Activated effector memory CD4-positive, alpha-beta T cell treated with anti-CD3 and anti-CD28 coated beads, Interleukin-2, amount 50 U/mL, for 16 hours (primary cell): Measurements from ENCODE around the gene ARHGEF25.
A peak's percentile ranks its signal among the peaks of the same experiment; 100 is the strongest.

Experiments
- DNase-seq: peaks from one replicate; pipeline ENCODE4 v3.0.0-alpha.2; 2020

The ARHGEF25 gene

DNA sequence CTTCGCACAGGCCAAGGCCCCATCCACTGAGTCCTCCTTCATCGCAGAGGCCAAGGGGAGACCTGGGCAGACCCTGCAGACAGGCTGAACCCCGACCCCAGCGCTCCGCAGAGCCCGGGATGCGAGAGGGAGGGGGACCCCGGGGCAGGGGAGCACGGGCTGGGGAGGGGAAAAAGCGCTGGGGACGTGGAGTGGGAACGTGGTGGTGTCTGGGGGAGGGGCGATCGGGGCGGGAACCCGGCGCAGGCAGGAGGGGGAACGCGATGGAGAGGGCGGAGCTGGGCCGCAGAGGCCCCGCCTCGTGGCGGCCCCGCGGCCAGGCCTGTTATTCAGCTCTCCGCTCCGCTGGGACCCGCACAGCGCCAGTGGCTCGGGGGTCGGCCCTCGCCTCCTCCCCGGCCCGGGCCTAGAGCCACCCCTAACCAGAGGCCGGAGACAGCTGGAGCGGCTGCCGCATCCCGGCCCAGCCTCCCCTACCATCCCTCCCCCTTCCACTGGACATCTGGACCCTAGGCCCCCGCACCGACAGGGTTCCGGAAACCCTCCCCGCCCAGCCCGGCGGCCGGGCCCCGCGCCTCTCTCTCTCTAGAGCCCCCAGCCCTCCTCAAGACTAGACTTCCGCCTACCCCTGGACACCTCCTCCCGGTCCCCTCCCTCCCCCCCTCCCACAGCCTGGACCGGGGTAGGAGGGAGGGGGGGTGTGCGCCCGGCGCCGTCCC lies at the start of gene ARHGEF25:
ARHGEF25 (plus strand) TSS at position 328 of the 719 bp plus-strand sequence. CDS start 460 bp downstream, outside the sequence.
- peak; percentile 79 for DNase-seq

DNA sequence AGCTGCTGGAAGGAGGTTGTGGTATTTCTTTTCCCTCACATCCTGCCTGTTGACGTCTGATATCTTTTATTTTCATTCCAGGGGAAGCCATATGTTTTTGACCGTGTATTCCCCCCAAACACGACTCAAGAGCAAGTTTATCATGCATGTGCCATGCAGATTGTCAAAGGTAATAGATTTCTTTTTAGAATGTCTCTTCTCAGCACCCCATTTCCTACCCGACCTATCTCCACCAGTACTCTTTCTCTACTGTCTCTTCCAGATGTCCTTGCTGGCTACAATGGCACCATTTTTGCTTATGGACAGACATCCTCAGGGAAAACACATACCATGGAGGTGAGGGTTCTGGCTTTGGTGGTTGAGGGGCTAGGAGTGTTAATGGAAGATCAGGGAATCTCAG lies 47.9 kb upstream of the ARHGEF25 start:
- no peak for DNase-seq

DNA sequence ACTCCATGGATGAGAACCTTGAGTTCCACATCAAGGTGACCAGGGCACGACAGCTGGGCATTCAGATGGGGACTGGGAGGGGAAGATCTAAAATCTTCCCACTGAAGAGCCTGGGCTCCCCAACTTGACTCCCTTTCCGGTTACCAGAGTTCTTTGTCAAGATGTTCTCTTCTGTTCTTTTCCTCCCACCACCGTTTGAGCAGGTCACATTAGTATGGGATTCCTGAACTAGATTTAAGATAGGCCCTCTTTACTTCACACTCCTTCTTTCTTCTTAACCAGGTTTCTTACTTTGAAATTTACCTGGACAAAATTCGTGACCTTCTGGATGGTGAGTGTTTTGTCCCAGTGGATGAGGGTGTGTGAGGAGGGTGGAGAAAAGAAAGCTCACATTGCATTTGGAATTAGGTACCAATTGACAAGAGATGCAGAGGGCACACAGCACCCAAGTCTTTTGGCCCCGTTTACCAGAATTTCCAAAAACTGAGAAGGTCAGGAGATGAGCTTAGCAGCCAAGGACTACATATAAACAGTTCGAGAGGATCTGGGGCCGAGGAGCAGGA lies 47.0 kb upstream of the ARHGEF25 start:
- DNase-seq: no peak

DNA sequence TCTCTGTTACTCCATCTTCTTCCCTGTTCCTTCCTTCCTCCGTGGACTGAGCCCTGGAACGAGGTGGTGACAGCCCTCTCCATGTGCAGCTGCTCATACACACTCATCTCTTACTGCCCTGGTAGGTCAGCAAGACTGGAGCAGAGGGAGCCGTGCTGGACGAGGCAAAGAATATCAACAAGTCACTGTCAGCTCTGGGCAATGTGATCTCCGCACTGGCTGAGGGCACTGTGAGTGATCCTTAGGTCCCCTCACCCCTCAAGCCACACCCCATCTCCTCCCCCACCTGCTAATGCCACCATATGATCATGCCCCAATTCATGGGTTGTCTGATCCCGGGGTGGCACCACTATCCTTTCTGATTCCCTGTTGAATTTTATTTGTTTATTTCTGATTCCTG lies 42.4 kb upstream of the ARHGEF25 start:
- DNase-seq: peak; percentile 16

DNA sequence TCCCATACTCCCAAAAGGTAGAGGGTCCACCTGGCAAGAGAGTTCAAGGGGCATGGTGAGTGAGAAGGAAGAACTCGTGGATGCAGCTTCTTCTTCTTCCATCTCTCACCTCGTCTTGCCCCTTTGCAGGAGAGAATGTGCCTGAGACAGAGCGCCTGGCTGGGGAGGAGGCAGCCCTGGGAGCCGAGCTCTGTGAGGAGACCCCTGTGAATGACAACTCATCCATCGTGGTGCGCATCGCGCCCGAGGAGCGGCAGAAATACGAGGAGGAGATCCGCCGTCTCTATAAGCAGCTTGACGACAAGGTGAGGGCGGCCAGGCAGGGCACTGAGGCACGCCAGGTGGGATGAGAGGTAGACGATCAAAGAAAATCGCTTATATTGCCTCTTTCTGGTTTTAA lies 41.4 kb upstream of the ARHGEF25 start:
- DNase-seq: peak; percentile 47

DNA sequence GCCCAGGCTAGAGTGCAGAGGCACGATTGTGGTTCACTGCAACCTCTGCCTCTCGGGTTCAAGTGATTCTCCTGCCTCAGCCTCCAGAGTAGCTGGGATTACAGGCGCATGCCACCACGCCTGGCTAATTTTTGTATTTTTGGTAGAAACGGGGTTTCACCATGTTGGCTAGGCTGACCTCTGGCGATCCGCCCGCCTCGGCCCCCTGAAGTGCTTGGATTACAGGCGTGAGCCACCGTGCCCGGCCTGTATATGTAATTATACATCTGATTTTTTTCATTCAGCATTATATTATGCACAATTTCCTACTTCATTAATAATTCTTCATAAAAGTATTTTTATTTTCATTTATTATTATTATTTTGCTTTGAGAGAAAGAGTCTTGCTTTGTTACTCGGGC lies 40.8 kb upstream of the ARHGEF25 start:
- peak; percentile 31 for DNase-seq

DNA sequence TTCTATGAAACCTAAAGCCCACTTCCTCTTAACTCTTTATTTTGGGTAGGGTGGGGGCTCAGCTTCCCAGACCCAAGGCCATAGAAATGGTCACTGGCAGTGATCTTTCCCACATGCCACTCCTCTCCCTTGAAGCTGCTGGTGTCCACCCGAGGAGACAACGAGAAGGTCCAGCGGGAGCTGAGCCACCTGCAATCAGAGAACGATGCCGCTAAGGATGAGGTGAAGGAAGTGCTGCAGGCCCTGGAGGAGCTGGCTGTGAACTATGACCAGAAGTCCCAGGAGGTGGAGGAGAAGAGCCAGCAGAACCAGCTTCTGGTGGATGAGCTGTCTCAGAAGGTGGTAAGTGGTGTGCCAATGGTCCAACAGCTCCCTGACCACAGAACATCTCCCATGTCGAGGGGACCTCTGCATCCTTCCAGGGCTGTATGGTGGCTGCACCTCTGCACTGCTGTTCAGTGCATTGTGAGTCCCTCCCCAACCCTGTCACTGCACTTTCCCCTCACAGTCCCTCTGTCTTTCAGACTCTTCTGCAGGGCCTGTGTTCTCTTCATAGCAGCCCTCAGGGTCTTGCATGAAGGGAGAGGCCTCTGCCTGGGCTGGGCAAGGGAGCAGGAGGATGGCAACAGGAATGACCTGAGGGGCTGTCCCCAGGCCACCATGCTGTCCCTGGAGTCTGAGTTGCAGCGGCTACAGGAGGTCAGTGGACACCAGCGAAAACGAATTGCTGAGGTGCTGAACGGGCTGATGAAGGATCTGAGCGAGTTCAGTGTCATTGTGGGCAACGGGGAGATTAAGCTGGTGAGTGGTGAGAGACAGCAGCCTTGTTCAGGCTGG lies 39.1 kb upstream of the ARHGEF25 start:
- DNase-seq: peak; percentile 54

DNA sequence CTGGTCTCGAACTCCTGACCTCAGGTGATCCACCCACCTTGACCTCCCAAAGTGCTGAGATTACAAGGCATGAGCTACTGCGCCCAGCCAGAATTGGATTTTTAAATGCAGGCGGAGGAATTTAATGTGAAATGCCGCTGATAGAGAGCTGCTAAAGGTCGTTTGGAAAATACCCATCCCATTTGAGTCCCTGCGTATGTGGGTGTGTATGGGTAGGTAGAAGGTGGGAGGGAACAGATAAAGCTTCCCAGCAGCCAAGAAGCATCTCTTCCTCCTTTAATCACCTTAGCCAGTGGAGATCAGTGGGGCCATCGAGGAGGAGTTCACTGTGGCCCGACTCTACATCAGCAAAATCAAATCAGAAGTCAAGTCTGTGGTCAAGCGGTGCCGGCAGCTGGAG lies 36.4 kb upstream of the ARHGEF25 start:
- DNase-seq: peak; percentile 33

DNA sequence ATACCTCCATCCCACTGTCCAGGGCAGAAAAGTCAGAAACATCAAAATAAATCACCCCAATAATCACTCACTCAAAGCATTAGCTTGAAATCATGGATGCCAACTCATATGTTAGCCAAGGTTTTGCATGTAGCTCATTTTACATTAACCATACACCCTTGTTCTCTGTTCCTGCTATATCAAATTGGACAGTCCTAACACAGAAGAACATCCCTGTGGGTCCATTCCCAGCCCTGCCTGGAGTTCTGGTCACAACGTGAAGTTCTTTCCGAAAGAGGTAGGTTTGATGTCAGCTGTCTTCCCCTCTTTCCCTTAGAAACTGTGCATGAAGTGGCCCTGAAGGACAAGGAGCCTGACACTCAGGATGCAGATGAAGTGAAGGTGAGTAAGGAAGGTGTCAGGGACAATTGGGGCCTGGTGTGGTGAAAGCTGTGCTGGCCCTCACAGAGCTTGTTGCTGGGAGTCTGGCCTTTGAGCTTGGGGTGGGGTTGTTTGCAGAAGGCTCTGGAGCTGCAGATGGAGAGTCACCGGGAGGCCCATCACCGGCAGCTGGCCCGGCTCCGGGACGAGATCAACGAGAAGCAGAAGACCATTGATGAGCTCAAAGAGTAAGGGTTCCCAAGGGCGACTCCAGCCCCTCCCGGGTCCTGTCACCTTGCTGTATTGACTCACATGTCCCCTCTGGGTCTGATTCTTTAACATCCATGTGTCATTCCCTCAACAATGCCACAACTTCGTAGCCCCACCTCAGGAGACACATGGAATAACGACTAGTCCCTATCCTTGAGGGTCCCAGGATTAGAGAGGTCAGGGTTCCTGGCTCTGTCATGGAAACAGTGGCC lies 35.2 kb upstream of the ARHGEF25 start:
- DNase-seq: peak; percentile 50

DNA sequence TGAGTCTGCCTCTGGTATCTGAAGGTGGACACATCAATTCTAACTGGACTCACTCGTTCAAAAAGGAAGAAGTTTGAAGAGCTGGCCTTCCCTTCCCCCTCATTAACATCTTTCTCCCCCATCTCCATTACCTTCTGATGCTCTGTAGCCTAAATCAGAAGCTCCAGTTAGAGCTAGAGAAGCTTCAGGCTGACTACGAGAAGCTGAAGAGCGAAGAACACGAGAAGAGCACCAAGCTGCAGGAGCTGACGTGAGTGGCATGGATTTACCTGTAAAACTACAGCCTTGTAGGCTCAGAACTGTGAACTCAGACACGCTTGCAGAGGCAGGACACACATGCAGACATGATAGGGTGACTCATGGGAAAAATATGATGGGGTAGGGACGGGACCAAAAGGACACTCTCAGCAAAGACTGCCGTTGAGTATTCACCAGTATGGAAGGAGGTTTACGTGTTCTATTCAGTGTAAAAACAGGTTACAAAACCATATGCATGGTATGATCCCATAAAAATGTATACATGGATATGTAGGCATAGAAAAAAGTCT lies 34.5 kb upstream of the ARHGEF25 start:
- DNase-seq: peak; percentile 19

DNA sequence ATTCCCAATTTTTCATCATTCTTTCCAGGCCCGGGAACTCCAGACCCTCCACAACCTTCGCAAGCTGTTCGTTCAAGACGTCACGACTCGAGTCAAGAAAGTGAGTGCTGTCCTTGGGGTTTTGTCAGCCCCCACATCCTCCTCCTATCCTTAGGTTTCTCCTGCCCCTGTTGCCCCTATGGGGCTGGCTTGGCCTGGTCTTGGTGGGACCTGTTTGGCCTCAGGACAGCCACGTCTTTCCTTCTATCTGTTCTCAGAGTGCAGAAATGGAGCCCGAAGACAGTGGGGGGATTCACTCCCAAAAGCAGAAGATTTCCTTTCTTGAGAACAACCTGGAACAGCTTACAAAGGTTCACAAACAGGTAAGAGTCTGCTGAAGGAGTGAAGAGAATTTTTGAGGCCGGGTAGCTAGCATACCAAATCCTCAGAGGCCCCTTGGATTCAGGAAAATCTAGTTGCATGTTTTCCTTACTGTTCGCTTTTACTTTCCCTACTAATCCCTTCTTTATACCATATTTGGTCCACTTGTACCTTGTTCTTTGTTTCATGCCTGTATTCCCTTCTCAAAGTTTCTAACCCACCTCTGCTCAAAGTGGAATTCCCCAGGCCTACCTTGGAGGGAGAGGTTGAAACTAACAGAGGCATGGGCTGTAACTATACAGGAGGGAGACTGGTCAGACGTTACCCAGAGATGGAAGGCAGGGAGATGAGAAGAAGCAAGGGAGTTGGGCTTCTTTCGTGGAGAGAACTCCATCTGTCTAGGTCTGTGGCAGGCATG lies 33.1 kb upstream of the ARHGEF25 start:
- DNase-seq: no peak

DNA sequence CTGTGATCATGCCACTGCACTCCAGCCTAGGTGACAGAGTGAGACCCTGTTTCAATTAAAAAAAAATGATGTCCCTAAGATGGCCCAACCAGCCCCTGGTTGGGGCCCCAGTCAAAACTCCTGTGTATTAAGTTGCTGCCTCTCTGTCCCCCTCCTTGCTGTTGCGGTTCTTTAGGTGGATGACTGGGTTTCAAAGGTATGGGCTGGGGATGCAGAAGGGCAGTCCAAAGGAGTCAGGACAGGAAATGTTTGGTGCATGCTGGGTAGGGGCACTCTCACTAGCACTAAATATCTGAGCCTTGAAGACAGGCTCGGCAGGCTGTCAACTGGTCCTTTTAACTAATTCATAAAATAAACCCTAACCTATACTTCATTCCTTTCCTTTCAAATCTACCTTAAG lies 32.2 kb upstream of the ARHGEF25 start:
- DNase-seq: no peak

DNA sequence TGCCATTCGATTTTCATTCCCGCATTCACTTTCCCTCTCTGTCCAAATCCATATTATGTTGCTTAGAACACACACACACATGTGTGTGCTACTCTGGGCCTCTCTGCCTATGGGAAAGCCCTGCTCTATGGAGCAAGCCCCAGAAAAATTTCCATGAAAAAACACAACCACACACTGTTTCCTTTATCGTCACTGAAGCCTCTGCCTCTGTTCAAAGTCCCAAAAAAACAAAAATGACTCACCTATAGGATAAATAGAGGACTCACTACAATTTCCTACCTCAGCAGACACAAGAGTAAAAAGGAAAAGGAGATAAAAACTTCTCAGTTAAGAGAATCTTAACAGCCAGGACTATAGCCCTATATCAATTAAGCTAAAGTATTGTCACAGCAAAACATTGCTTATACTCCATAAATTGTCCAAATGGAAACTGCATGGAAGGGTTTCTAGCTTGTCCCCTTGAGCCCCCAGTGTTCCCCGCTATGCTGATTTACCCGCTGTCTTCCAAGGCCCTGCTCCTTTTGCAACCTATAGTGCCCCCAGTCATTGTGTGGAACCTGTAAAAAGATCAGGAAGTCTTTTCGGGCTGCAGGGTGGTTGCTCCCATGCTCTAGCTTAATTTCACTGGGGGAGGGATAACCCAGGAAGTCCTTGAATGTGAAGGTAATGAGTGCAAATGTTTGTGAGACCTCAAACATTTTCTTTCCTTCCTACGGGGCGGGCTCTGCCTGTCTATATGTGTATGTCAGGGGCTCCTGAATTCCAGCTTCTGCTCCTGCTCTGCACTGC lies 31.4 kb upstream of the ARHGEF25 start:
- DNase-seq: no peak

DNA sequence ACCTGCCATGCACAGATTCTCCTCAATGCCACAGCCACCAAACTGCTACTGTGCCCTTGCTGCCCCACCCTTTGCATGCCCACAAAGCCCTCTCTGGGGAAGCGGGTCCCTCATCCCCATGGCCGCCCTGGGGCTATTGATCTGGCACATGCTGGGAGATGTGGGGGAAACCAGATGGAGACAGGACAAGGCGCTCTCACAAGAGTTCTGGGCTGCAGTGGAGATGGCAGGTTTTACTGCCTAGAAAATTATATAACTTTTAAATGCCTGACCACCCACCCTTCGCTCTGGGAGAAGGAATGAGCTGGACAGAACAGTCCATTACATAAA lies 30.8 kb upstream of the ARHGEF25 start:
- DNase-seq: peak; percentile 31

DNA sequence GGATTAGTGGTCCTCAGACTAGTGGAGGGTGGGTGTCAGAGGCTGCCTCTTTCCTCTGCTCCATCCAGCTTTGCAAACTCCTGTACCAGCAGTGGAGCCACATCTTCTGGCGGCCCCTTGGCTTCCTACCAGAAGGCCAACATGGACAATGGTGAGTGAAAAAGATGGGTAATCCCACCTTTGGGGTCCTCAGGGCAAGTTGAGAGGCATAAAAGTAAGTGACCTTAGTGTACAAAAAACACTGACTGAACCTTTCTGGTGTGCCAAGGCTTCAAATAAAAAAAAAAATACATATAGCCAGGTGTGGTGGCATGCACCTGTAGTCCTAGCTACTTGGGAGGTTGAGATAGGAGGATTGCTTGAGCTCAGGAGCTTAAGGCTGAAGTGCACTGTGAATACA lies 29.4 kb upstream of the ARHGEF25 start:
- DNase-seq: no peak

DNA sequence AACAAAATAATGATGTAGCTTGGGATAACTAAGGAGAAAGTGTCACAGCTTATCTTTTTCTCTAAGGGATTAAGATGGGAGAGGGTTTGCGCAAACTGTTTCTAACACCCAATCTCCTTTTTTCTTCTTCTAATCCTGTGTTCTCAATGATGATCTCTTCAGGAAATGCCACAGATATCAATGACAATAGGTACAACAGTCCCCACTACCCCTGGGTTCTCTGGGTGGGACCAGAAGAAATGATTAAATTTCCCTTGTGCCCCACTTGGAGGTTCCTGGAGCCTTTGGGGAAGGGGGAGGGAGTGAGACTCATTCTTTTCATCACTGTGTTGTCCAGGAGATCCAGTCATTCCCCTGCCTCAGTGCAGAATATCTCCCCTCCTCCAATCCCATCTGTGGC lies 28.8 kb upstream of the ARHGEF25 start:
- peak; percentile 6 for DNase-seq

DNA sequence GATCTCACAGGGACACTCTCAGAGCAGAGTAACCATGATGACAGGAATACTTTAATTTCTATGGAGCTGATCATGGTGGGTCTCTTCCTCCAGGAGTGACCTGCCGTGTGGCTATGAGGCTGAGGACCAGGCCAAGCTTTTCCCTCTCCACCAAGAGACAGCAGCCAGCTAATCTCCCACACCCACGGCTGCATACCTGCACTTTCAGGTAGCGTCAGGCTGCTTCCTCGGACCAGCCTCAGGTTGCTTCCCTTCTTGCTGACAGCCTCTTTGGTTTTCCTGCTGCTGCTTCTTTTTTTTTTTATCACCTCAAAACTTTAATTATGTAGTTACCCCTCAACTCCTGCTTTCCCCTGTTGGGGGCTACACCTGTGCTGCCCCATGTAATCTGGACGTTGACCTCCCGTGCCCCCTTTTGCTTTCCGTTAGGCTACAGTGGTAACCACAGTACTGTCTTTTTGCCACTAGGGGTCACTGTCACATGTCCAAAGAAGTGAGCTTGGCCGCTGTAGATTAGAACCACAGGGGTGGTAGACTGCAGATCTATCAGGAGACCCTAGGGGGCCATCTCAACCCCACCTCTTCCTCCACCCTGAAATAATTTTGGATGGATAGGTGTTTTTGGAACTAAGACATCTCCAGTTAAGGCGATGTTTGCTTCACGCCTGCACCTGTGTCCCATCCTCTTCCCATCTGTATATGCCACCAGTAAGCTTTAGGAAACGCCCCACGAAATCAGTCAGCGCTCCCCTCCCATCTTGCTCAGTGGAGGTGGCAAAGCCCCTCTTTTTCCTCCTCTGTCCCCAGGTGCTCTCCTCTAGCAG lies 28.0 kb upstream of the ARHGEF25 start:
- DNase-seq: peak; percentile 81

DNA sequence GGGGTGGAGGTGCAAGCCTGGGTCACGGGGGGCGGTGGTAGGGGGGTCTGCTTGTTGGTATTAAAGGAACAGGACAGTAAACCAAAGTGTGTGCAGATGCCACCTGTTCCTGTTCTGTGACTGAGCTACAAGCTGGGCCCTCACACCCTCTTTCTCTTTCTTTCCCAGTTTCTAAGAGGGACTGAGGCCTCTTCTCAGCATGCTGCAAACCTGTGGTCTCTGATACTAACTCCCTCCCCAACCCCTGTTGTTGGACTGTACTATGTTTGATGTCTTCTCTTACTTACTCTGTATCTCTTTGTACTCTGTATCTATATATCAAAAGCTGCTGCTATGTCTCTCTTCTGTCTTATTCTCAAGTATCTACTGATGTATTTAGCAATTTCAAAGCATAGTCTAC lies 27.2 kb upstream of the ARHGEF25 start:
- DNase-seq: peak; percentile 56

DNA sequence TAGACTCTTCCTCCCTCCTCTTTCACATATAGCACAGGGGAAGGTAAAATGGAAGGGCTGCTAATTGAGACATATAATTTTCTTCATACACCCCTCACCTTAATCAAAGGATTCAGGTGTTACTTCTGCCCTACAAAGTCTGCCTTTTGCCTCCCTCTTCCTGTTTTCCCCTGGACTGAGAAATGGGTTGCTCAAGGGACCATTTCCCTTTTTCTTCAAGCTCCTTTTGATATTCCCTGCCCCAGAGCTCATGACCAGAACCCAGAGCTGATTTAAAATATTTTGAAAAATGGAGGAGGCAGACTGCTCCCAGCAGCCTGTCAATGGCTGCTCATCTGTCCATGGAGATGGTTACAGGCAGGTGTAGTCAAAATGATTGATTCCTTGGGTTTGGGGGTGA lies 26.5 kb upstream of the ARHGEF25 start:
- no peak for DNase-seq

DNA sequence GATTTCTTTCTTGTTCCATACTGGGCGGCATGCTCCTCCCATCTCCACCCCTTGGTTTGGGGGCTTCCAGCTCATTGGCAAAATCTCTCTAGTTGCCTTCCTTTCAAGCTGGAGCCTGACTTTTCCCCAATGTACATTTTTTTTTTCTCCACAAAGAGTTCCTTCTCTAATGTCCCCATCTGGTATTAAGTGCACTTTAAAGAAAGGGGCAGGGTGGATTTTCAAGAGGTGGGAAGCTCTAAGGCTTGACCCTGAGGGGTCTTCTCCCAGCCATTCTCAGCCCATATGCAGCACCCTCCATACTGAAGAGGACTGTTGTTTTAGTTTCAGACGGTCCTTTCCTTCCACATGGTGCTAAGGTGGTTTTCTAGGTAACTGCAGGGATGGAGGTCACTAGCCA lies 26.1 kb upstream of the ARHGEF25 start:
- no peak for DNase-seq
